Vagina (tissue), 2 donors: ENCODE data around the gene ITPR3.

Source experiments
- CTCF ChIP-seq, 3 experiments: fragments of 450-650 bp in 2 of 3; fragments of 200-600 bp in 1 of 3; sonication (generic) in 1 of 3; IDR thresholded peaks; one replicate each; pipeline ENCODE4 v1.5.1; 2017 to 2019; ENCODE audit warnings: antibody characterized with exemption in 3 of 3, mild to moderate bottlenecking in 2 of 3, moderate library complexity in 2 of 3
- POLR2A ChIP-seq, 2 donors: fragments of 450-650 bp; IDR thresholded peaks; one replicate each; pipeline ENCODE4 v1.6.1; 2017; ENCODE audit warnings: antibody characterized with exemption in 2 of 2, mild to moderate bottlenecking in 2 of 2, moderate library complexity in 2 of 2
- POLR2AphosphoS5 ChIP-seq, 2 donors: sonication (generic); formaldehyde crosslinking; IDR thresholded peaks; one replicate each; pipeline ENCODE4 v1.9.0; 2017; ENCODE audit warnings: antibody characterized with exemption in 2 of 2, mild to moderate bottlenecking in 2 of 2, low read depth in 1 of 2; ENCODE audit not compliant: insufficient read depth in 1 of 2

GRCh38 chr6:33640361-33640760 lies 19.2 kb downstream of the ITPR3 start:
- TF ChIP-seq CTCF (IDR thresholded peaks at IDR 0.05): no peak
- TF ChIP-seq POLR2AphosphoS5 (IDR thresholded peaks at IDR 0.05; ENCODE audit: insufficient read depth in 1 of 2, low read depth in 1 of 2): no peak
- no peak for TF ChIP-seq POLR2A (IDR thresholded peaks at IDR 0.05)
